Fibroblast of skin of left biceps (primary cell): ENCODE data around the gene SAMD5.

Experiments
- DNase-seq, 2 experiments: peaks; one replicate each; pipeline ENCODE4 v3.0.0-alpha.2; 2013; ENCODE audit warnings: low read depth in 2 of 2

The SAMD5 gene

DNA sequence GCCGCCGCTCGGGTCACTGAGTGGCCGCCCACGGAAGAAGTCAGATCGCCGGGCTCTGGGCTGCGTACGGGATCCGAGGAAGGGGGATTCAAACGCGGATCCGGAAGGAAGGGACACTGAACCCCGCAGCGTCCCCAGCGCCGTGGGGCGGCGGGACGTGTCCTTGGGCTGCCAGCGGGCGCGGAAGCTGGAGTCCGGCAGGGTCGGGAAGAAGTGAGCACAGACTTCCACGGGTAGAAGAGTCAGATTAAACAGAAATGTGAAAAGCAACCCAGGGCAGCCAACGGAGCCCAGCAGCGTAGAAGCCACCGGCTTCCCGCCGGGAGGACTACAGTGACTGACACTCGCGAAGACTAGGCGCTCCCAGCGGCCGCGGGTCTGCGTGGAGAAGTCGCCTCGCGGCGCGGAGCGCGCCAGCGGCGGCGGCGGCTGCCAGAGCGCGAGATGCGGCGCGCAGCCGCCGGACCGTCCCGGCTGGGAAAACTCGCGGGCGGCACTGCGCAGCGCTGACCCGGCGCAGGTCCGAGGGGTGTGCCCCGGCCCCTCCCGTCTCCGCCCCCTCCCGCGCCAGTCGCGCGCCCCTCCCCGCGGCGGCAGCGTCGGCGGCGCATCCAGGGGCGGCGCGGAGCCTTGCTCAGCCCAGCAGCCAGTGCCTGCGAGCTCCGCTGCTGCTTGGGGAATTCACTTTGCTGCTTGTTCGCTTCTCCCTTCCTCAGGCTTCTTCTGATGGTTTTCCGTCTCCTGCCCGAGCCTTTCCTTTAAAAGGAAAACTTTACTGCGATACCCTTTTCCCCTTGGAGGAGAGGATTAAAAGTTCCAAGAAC lies at the start of gene SAMD5:
Gene SAMD5 (plus strand): TSS at position 649 of the 824 bp plus-strand sequence. CDS start 239 bp downstream, outside the sequence.
- DNase-seq: no peak

DNA sequence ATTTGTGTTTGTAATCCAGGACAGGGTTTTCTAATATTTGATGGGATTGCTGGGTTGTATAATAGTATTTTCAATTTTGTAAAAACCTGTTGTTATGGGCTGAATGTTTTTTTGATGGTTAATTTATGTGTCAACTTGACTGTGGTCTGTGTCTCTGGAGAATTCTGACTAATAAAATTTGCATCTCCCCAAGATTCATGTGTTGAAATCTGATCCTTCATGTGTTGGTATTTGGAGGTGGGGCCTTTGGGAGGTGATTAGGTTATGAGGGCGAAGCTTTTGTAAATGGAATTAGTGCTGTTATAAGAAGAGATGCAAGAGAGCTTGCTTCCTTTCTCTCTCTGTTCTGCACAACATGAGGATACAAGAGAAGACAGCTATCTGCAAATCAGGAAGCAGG lies 48.7 kb upstream of the SAMD5 start:
- DNase-seq: no peak

DNA sequence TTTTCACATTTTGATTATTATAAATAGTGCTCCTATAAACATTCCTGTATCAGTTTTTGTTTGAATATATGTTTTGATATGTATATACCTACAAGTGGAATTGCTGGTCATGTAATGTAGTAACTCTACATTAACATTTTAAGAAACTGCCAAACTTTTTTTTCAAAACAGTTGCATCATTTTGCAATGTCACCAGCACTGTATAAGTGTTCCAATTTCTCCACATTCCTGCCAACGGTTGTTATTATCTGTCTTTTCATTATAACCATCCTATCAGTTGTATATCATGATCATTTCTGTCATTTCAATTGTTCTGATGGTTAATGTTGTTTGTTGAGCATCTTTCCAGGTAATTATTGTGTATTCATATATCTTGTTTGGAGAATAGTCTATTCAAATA lies 44.8 kb upstream of the SAMD5 start:
- no peak for DNase-seq

DNA sequence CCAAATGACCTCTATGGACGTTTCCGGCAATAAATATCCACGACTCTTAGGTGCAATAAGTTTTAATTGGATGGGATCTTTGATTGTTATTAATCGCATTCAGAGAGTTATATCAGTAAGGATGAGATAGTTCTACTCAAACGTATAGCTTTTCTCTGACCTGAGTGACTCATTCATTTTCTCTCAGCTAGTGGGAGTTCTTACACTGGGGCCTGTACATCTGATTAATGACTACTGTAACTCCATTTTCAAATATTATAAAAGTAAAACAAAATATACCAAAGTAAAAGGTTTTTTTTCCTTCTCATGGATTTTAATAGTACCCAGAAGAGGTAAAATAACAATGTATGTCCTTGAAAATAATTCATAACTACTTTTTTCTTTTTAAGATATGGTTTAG lies 41.1 kb upstream of the SAMD5 start:
- no peak for DNase-seq

DNA sequence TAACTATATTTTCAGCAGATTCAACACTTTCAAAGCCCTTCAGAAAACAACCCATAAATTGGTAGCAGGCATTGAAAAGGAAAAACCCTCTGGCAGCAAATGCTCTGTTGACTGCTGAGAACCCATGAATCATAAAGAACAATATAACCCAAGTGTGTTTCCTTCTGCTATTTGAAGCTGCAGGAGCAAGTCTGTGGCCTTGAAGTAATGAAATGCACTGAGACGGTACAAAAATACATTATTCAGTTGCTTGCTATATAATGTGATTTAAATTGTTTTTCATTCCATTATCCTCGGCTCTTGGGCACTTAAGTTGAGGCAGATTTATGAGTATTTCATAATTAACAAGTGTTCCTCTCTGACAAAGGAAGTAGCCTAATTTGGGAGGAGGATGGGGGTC lies 40.6 kb upstream of the SAMD5 start:
- DNase-seq: no peak

DNA sequence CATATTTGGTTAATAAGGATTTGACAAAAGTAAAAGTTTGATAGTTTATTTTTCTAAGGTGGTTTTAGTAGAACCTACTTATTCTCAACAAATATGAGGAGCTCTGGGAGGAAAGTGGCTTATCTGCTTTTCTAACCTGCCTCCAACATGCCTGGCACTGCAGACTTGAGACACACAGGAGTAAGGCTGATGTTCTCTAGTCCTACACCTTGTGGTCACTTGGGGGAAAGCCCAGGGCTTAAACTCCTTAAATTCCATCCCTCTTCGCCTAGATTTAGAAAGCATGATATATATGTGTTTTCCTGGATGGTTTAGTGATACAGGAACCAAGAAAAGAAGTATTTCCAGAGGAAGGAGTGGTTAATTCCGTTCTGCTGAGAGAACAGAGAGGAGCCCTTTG lies 39.9 kb upstream of the SAMD5 start:
- DNase-seq: no peak

GRCh38 chr6:147479857-147480256 lies 28.6 kb upstream of the SAMD5 start:
- DNase-seq: no peak

GRCh38 chr6:147486683-147487082 lies 21.8 kb upstream of the SAMD5 start:
- DNase-seq: no peak

- DNase-seq: no peak
Measured at GRCh38 chr6:147497472-147497871, 11.0 kb upstream of the SAMD5 start.

- DNase-seq: no peak
Measured at GRCh38 chr6:147503587-147503986, 4.9 kb upstream of the SAMD5 start.

DNA sequence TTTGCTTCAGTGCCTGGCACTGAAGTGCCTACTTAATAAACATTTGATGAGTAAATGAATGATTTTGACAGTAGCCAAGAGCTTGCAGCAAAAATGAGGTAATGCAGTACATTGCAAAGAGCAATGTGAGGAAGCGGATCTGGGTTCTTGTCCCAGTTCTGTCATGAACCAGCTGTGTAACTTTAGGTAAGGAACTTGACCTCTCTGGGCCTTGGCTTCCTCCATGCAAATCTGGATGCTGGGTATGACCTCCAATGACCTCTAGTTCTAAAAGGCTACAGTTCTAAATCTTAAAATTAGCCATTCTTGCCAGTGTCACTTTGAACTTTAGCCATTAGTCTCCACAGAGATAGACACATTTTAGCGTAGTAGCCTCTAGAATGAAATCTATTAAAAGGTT lies 3.6 kb upstream of the SAMD5 start:
- DNase-seq: no peak

GRCh38 chr6:147506704-147507114 lies 1.8 kb upstream of the SAMD5 start:
- DNase-seq: no peak

GRCh38 chr6:147507162-147508041 lies 1.1 kb upstream of the SAMD5 start:
- no peak for DNase-seq

- DNase-seq: no peak
Measured at GRCh38 chr6:147508866-147509608, 547 bp downstream of the SAMD5 start.

DNA sequence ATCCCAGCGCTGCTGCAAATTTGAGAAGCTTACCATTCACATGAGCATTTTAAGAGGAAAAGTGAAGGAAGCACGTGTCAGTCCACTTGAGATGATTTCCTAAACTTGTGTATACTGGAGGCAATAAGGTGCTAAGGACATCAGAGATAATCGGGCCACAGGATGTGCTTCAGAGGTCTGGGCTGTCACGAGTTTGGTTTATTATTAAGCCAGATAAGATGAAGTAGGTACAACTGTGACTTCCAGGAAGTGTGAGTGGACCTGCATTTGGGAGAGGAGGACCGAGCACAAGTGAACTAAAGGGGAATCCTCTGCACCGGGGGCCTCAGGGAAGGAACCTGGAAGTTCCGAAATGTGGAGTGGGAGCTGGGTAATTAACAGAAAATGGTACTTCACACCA lies 1.4 kb downstream of the SAMD5 start:
- no peak for DNase-seq

DNA sequence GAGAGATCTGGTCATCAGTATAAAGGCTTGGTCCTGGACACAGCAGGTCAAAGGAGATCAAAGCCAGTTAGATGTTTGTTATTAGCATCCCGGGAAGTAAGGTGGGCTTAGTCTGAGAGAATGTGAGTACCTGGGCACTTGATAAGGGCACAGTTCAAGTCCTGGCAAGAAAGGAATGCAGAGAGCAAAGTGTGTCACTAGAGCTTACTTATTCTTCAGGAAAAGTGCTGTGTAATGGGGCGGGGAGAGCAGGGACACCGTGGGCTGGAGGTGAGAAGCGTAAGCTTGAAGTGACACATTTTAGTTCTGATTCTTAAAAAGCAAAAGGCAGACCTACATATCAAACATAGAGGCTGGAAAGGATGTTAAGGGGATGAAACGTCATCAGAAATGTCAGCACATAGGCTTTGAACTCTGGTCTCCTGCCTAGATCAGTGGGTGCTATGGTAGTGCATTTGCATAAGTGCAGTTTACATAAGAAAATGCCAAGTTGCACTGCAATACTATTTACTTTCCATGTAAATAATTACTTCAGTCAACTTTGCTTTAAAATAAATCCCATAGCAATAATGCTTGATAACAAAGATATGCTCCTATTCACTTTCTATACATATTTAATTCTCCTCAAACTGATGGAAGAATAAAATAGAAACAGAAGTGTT lies 2.6 kb downstream of the SAMD5 start:
- no peak for DNase-seq

- no peak for DNase-seq
Measured at GRCh38 chr6:147514831-147515230, 6.3 kb downstream of the SAMD5 start.

DNA sequence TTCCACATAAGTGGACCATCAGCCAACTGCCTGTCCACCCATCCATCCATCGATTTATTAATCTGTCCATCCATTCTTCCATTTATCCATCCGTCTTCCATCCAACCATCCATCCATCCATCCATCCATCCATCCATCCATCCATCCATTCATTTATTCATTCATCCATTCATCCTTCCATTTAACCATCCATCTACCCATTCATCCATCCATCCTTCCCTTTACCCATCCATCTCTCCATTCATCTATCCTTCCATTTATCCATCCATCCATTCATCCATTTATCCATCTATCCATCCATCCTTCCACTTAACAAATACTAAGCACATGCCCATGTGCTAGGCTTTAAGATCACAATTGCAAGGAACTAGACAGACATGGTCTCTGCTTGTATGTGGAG lies 6.8 kb downstream of the SAMD5 start:
- no peak for DNase-seq

DNA sequence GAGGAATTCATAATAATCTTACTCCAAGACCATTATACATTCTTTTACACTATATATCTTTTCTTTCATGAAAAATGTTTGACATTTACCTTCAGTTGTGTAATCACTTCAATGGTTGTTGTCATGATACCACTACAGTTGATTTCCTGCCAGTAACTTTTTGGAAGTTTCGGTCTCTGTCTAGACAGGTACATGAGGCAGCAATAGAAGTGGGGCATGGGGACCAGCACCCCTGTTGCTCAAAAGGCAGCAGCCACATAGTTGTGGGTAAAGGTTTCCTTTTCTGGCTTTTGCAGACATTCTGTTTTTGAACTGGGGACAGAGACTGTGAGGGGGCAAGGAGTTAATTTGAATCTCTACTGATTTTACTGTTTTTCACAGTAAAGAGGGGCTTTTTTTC lies 14.1 kb downstream of the SAMD5 start:
- DNase-seq: no peak

DNA sequence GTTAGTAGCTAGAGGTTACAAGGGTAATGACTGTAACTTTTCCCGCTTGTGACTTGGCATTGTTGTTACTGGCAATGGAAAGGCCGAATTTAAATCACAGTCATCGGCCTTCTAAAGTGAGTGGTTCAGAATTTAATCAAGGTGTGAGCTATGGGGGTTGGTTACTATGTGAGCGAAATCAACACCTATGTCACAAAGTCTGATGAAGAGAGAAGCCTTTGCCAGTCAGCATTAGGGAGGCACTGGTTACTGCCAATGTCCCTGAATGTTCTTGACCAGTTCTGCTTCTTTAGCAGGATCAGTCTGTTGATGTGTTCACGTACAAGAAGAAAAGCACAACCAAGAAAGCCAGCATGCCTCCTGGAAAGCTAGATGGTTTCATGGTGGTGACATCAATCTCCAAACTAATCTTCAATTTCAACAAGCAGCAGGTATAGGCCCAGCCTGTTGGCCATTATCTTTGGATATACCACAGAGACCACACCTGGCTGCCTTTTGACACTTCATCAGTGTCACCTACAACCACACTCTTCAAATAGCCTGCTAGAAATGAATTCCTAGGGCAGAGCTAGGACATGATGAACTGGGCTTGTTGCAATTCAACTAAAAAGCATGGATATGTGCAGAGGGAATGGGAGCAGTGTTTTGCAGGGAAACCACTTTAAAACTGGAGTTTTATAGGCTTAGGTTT lies 17.2 kb downstream of the SAMD5 start:
- no peak for DNase-seq

DNA sequence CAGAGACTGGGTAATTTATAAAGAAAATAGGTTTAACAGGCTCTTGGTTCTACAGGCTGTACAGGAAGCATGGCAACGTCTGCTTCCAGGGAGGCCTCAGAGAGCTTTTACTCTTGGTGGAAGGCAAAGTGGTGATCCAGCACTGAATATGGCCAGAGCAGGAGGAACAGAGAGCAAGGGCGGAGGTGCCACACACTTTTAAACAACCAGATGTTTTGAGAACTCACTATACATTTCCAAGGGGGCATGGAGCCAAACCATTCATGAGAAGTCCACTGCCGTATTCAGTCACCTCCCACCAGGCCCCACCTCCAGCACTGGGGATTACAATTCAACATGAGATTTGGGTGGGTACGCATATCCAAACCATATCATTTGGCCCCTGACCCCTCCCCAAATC lies 18.7 kb downstream of the SAMD5 start:
- no peak for DNase-seq
